H1 (cell line): ENCODE results near the gene ZNF385D. TPM values are rescaled to one million over a fixed set of nuclear protein-coding genes. Genes with fewer than 3 reads are reported as not detected.

Experiments used
- CTCF ChIA-PET: fragments of 300-600 bp; sonication (Branson Sonifier 250); formaldehyde crosslinking; loops from one replicate; lab custom pipeline; 2021; ENCODE audit not compliant: partially characterized antibody; lab: Charles Lee
- POLR2A ChIA-PET: fragments of 300-600 bp; sonication (Branson Sonifier 250); formaldehyde crosslinking; loops from one replicate; lab custom pipeline; 2021; ENCODE audit warnings: inconsistent platforms; ENCODE audit not compliant: partially characterized antibody; lab: Charles Lee
- DNase-seq, 2 experiments: peaks; one replicate each; pipeline versions ENCODE4 v3.0.0 to v3.0.0-alpha.2; 2010 to 2022; ENCODE audit warnings: low spot score in 2 of 2, low read depth in 1 of 2, mixed read lengths in 1 of 2
- FAIRE-seq: peaks from 2 replicates; lab custom pipeline; 2011; peaks lifted over from hg19 to GRCh38; lab: Jason Lieb, UNC
- H2AFZ ChIP-seq: 2 replicates; pipeline ENCODE4 v1.8.1; 2012; ENCODE audit warnings: low read length, inconsistent platforms
- H2AK5ac ChIP-seq: 2 replicates; pipeline ENCODE4 v1.6.1; 2013; ENCODE audit warnings: low read depth, low read length
- H2BK120ac ChIP-seq: replicated peaks from 2 replicates; pipeline ENCODE3; 2013; ENCODE audit warnings: low read depth, low read length, inconsistent platforms
- H2BK12ac ChIP-seq: 2 replicates; pipeline ENCODE4 v1.6.1; 2013; ENCODE audit warnings: low read depth, low read length
- H2BK15ac ChIP-seq: 2 replicates; pipeline ENCODE4 v1.6.1; 2013; ENCODE audit warnings: low read length
- H2BK20ac ChIP-seq: 2 replicates; pipeline ENCODE4 v1.6.1; 2013; ENCODE audit warnings: low read length
- H2BK5ac ChIP-seq: 2 replicates; pipeline ENCODE4 v1.6.1; 2013; ENCODE audit warnings: low read depth, low read length
- H3K14ac ChIP-seq: 2 replicates; pipeline ENCODE4 v1.6.1; 2013; ENCODE audit warnings: inconsistent platforms; ENCODE audit not compliant: insufficient read length
- H3K18ac ChIP-seq: 2 replicates; pipeline ENCODE4 v1.6.1; 2013; ENCODE audit warnings: low read length; ENCODE audit errors: extremely low read depth
- H3K23ac ChIP-seq: 2 replicates; pipeline ENCODE4 v1.6.1; 2013; ENCODE audit warnings: inconsistent platforms; ENCODE audit not compliant: insufficient read length
- H3K23me2 ChIP-seq: 2 replicates; pipeline ENCODE4 v1.6.1; 2013; ENCODE audit warnings: low read depth, low read length
- H3K27ac ChIP-seq: 2 replicates; pipeline ENCODE4 v1.6.1; 2011; ENCODE audit warnings: low read depth, low read length, inconsistent platforms
- H3K27me3 ChIP-seq, 4 experiments: replicated peaks in 1 of 4; 1 replicate in 1 of 4; 2 replicates in 3 of 4; pipeline versions ENCODE4 v1.6.1 to v1.8.1; 2011 to 2013; ENCODE audit warnings: low read length in 3 of 4, mild to moderate bottlenecking in 3 of 4, inconsistent platforms in 2 of 4, mixed read lengths in 2 of 4, moderate library complexity in 1 of 4; ENCODE audit not compliant: control insufficient read depth in 3 of 4, insufficient read depth in 3 of 4; ENCODE audit errors: extremely low read depth in 1 of 4
- H3K36me3 ChIP-seq, 4 experiments: 2 replicates each; pipeline versions ENCODE4 v1.6.1 to v1.8.1; 2011 to 2013; ENCODE audit warnings: mild to moderate bottlenecking in 4 of 4, low read length in 3 of 4, moderate library complexity in 2 of 4, control low read depth in 1 of 4, inconsistent platforms in 1 of 4; ENCODE audit not compliant: insufficient read depth in 4 of 4, control insufficient read depth in 2 of 4
- H3K4ac ChIP-seq: replicated peaks from 2 replicates; pipeline ENCODE3; 2013; ENCODE audit warnings: low read length, low read depth, mixed read lengths, inconsistent platforms; ENCODE audit not compliant: insufficient read length
- H3K4me1 ChIP-seq, 4 experiments: replicated peaks in 1 of 4; 1 replicate in 1 of 4; 2 replicates in 3 of 4; pipeline versions ENCODE4 v1.6.1 to v1.8.1; 2011 to 2013; ENCODE audit warnings: low read length in 3 of 4, inconsistent platforms in 2 of 4, mixed read lengths in 1 of 4; ENCODE audit not compliant: insufficient read depth in 4 of 4, control insufficient read depth in 3 of 4
- H3K4me2 ChIP-seq, 2 experiments: 2 replicates each; pipeline versions ENCODE4 v1.6.1 to v1.8.1; 2011 to 2013; ENCODE audit warnings: low read depth in 2 of 2, low read length in 2 of 2, control low read depth in 1 of 2, inconsistent platforms in 1 of 2, mild to moderate bottlenecking in 1 of 2; ENCODE audit not compliant: insufficient read depth in 1 of 2
- H3K4me3 ChIP-seq, 4 experiments: fragments of 200-600, 300-600 bp in 1 of 4; sonication (generic), shearing (Covaris generic), sonication (Bioruptor Twin) in 1 of 4; 2 replicates each; pipeline versions ENCODE4 v1.5.1 to v1.8.1; 2011 to 2016; ENCODE audit warnings: low read length in 4 of 4, low read depth in 3 of 4, control low read depth in 2 of 4, inconsistent platforms in 2 of 4, mild to moderate bottlenecking in 2 of 4, mixed read lengths in 1 of 4, moderate library complexity in 1 of 4; ENCODE audit not compliant: insufficient read depth in 2 of 4; ENCODE audit errors: extremely low read depth in 1 of 4
- H3K56ac ChIP-seq: replicated peaks from 2 replicates; pipeline ENCODE3; 2013; ENCODE audit warnings: low read depth, mild to moderate bottlenecking, mixed read lengths, low read length, inconsistent platforms; ENCODE audit not compliant: insufficient read length
- H3K79me1 ChIP-seq: 2 replicates; pipeline ENCODE4 v1.6.1; 2013; ENCODE audit warnings: low read depth, low read length, control low read depth
- H3K79me2 ChIP-seq, 2 experiments: 2 replicates each; pipeline versions ENCODE4 v1.6.1 to v1.8.1; 2012 to 2013; ENCODE audit warnings: low read length in 2 of 2, mild to moderate bottlenecking in 2 of 2, inconsistent platforms in 1 of 2; ENCODE audit not compliant: insufficient read depth in 2 of 2, control insufficient read depth in 1 of 2
- H3K9ac ChIP-seq, 4 experiments: replicated peaks in 1 of 4; 1 replicate in 1 of 4; 2 replicates in 3 of 4; pipeline versions ENCODE4 v1.6.1 to v1.8.1; 2011 to 2013; ENCODE audit warnings: low read depth in 3 of 4, low read length in 3 of 4, control low read depth in 2 of 4, mild to moderate bottlenecking in 2 of 4, moderate library complexity in 2 of 4, inconsistent platforms in 1 of 4; ENCODE audit errors: extremely low read depth in 1 of 4
- H3K9me3 ChIP-seq, 2 experiments: 2 replicates each; pipeline versions ENCODE4 v1.6.1 to v1.8.1; 2012 to 2013; ENCODE audit warnings: mild to moderate bottlenecking in 2 of 2, moderate library complexity in 2 of 2, control low read depth in 1 of 2, inconsistent platforms in 1 of 2, low read depth in 1 of 2, low read length in 1 of 2, mixed read lengths in 1 of 2; ENCODE audit not compliant: insufficient read depth in 2 of 2
- H4K20me1 ChIP-seq, 2 experiments: replicated peaks in 1 of 2; 2 replicates each; pipeline versions ENCODE3 to v1.8.1; 2011 to 2013; ENCODE audit warnings: inconsistent platforms in 2 of 2, low read length in 2 of 2, mild to moderate bottlenecking in 1 of 2; ENCODE audit not compliant: insufficient read depth in 2 of 2, control insufficient read depth in 1 of 2
- H4K5ac ChIP-seq: 2 replicates; pipeline ENCODE4 v1.6.1; 2013; ENCODE audit warnings: low read length, low read depth, mixed read lengths, inconsistent platforms; ENCODE audit not compliant: insufficient read length
- H4K8ac ChIP-seq: 2 replicates; pipeline ENCODE4 v1.8.0; 2013; ENCODE audit warnings: mild to moderate bottlenecking, moderate library complexity, low read length, inconsistent platforms; ENCODE audit not compliant: insufficient read depth; ENCODE audit errors: extremely low read depth
- H4K91ac ChIP-seq: replicated peaks from 2 replicates; pipeline ENCODE3; 2013; ENCODE audit warnings: low read length, mixed read lengths, inconsistent platforms; ENCODE audit not compliant: insufficient read length
- CBX5 ChIP-seq: fragments of 300-800, 300-1000 bp; sonication (generic); IDR thresholded peaks from 2 replicates; pipeline ENCODE4 v1.7.1; 2016; ENCODE audit warnings: antibody characterized with exemption, low read length, low read depth
- CBX8 ChIP-seq: fragments of 300-800, 300-1000 bp; sonication (generic); IDR thresholded peaks from 2 replicates; pipeline ENCODE4 v1.7.1; 2016; ENCODE audit warnings: low read depth, low read length, borderline replicate concordance
- HDAC6 ChIP-seq: IDR thresholded peaks from one replicate; pipeline ENCODE4 v1.7.1; 2012; ENCODE audit warnings: low read depth, mild to moderate bottlenecking, inconsistent platforms, low read length, moderate library complexity
- JUND ChIP-seq: IDR thresholded peaks from 2 replicates; pipeline ENCODE4 v1.6.1; 2011; ENCODE audit warnings: mild to moderate bottlenecking, improper control_type of control experiment, low read length
- KDM5A ChIP-seq: fragments of 200-600 bp; IDR thresholded peaks from 2 replicates; pipeline ENCODE4 v1.7.1; 2012; ENCODE audit warnings: mild to moderate bottlenecking, low read length, inconsistent platforms, mixed read lengths
- MAFK ChIP-seq: IDR thresholded peaks from 2 replicates; pipeline ENCODE4 v1.6.1; 2012; ENCODE audit warnings: low read depth, mild to moderate bottlenecking, improper control_type of control experiment, low read length
- POU5F1 ChIP-seq: IDR thresholded peaks from 2 replicates; pipeline ENCODE4 v1.6.1; 2011; ENCODE audit warnings: low read depth, mild to moderate bottlenecking, low read length, moderate library complexity
- RBBP5 ChIP-seq: IDR thresholded peaks from 2 replicates; pipeline ENCODE4 v1.7.1; 2012; ENCODE audit warnings: low read depth, mild to moderate bottlenecking, inconsistent platforms, low read length, moderate library complexity, borderline replicate concordance
- RFX5 ChIP-seq: IDR thresholded peaks from 2 replicates; pipeline ENCODE4 v1.6.1; 2011; ENCODE audit warnings: low read depth, low read length, improper control_type of control experiment, borderline replicate concordance
- SIN3A ChIP-seq, 2 experiments: IDR thresholded peaks in 1 of 2; conservative IDR thresholded peaks in 1 of 2; 2 replicates each; pipeline ENCODE4 v1.6.1; 2011 to 2012; ENCODE audit warnings: low read length in 2 of 2, improper control_type of control experiment in 1 of 2, low read depth in 1 of 2, mild to moderate bottlenecking in 1 of 2
- SIX5 ChIP-seq: IDR thresholded peaks from 2 replicates; pipeline ENCODE4 v1.6.1; 2011; ENCODE audit warnings: mild to moderate bottlenecking, low read depth, low read length
- SP2 ChIP-seq: IDR thresholded peaks from 2 replicates; pipeline ENCODE4 v1.6.1; 2012; ENCODE audit warnings: mild to moderate bottlenecking, low read length, inconsistent platforms
- TAF1 ChIP-seq: IDR thresholded peaks from 2 replicates; pipeline ENCODE4 v1.6.1; 2011; ENCODE audit warnings: mild to moderate bottlenecking, low read depth, low read length
- TEAD4 ChIP-seq: IDR thresholded peaks from 2 replicates; pipeline ENCODE4 v1.6.1; 2012; ENCODE audit warnings: low read depth, low read length, inconsistent platforms, mixed read lengths
- YY1 ChIP-seq: IDR thresholded peaks from 2 replicates; pipeline ENCODE4 v1.6.1; 2011; ENCODE audit warnings: low read depth, mild to moderate bottlenecking, low read length
- ZNF274 ChIP-seq: IDR thresholded peaks from 2 replicates; pipeline ENCODE4 v1.7.0; 2012; ENCODE audit warnings: low read length, borderline replicate concordance; ENCODE audit errors: extremely low read depth
- WGBS, 2 experiments: shearing (Covaris generic) in 1 of 2; methylation state at CpG; one replicate each; pipeline versions ENCODE4 v1.1.6 to v1.1.7; 2013 to 2015; ENCODE audit warnings: low lambda C conversion rate in 2 of 2, mixed read lengths in 2 of 2, inconsistent platforms in 1 of 2, low coverage in 1 of 2, missing lambda C conversion rate in 1 of 2; ENCODE audit not compliant: insufficient replicate concordance in 2 of 2, insufficient coverage in 1 of 2, insufficient read length in 1 of 2; ENCODE audit errors: extremely low coverage in 1 of 2, missing lambda C conversion rate in 1 of 2; 5-methylcytosine and 5-hydroxymethylcytosine counted together
- polyA plus RNA-seq, 7 experiments: library from polyadenylated mRNA; depleted of rRNA in 3 of 7; stranded (reverse) in 5 of 7; unstranded in 2 of 7; fragments of >200 nt in 5 of 7; fragments of 200-250 nt in 2 of 7; gene quantifications; 1 replicate in 5 of 7; 2 replicates in 1 of 7; 4 replicates in 1 of 7; pipeline versions ENCODE4 v1.2.1 to v1.2.3, GENCODE V29; 2011 to 2013; ENCODE audit warnings: missing spikeins in 2 of 7, mixed read lengths in 2 of 7
- total RNA-seq: library from RNA; stranded (reverse); fragmentation: NEBNext Ultra II Directional; extraction: Animal tissue kit (Norgen Biotek cat#: 25700); gene quantifications from 2 replicates; pipeline ENCODE4 v1.2.1, GENCODE V29; 2021

Gene ZNF385D
- total and polyA plus RNA-seq, 2 of the 8 experiments (the other 6 are each of a cell fraction or from before 2014, with no cell fraction given) = 5.9 to 10.8 TPM

DNA sequence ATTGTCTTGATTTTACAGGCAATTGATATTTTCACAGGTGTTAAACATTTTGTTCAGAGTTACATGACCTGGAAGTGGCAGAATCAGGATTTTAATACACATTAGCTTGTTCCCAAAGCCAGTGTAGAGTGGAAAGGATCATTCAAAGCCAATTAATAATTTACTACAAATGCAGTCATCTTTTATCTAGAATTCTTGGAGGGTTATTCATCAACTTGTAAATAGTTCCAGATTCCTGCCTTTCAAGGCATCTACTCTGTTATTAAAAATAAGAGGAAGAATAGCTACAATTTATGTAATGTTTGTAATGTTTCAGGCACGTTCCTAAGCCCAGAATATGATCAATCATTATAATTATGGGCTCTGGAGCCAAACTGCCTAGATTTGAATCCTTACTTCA, 358.5 kb downstream of the ZNF385D start:
- no peak for DNase-seq
- Histone ChIP-seq H3K4me1 (no peaks in the 10 kb centered on the region), H3K79me2 (no peaks in the 10 kb centered on the region), H3K36me3 (no peaks in the 10 kb centered on the region), H3K27ac (no peak overlapping the region), H2BK20ac (no peak overlapping the region), H3K79me1 (no peaks in the 10 kb centered on the region), H3K9me3 (peaks cover 0 to 1% of the 10 kb centered on the region in 2 experiments; a peak in 2 of 4 replicates), H3K23ac (no peak overlapping the region), H4K20me1 (no peaks in the 10 kb centered on the region), H2AFZ (no peak overlapping the region), H2BK5ac (no peak overlapping the region), H2BK15ac (no peak overlapping the region), H4K91ac (no peak overlapping the region), H3K4me2 (no peak overlapping the region), H3K4me3 (no peak overlapping the region), H2BK12ac (no peak overlapping the region), H2BK120ac (no peak overlapping the region), H3K14ac (no peak overlapping the region), H3K9ac (no peak overlapping the region), H3K18ac (no peak overlapping the region), H4K5ac (no peak overlapping the region), H3K23me2 (no peaks in the 10 kb centered on the region), H3K4ac (no peak overlapping the region), H3K56ac (no peak overlapping the region), H3K27me3 (no peaks in the 10 kb centered on the region), H4K8ac (no peak overlapping the region), H2AK5ac (no peak overlapping the region)
- FAIRE-seq = no peak
- POLR2A ChIA-PET = no interaction called here
- CTCF ChIA-PET = no interaction called here
- 81% methylated on average over 1 of the region's 1 CpG; no CpG with 5 or more reads in 1 of the 2 experiments for WGBS, 2 experiments
- TF ChIP-seq HDAC6 (no peak), CBX5 (no peak), YY1 (no peak), RFX5 (no peak), ZNF274 (no peak), TAF1 (no peak), KDM5A (no peak), JUND (no peak), CBX8 (no peak), SP2 (no peak), MAFK (no peak), RBBP5 (no peak), SIN3A (conservative IDR thresholded peaks at IDR 0.05 in 1 of 2, IDR thresholded peaks at IDR 0.05 in 1 of 2; ENCODE audit: low read depth in 1 of 2, low read length in 2 of 2) (no peak), SIX5 (no peak), TEAD4 (no peak), POU5F1 (no peak)
